Stimulated activated CD4-positive, alpha-beta T cell treated with anti-CD3 and anti-CD28 coated beads, TNF-alpha, amount 100 ng/mL, for 1 hour (primary cell): ENCODE results near the gene ICAM5.
A peak's percentile ranks its signal among the peaks of the same experiment; 100 is the strongest.
"Not testable (repeated sequence)": the region's sequence is repeated elsewhere in the genome, so short reads cannot be mapped to it uniquely, and the experiment has no call there.

Experiments used
- DNase-seq, 3 donors: peaks; one replicate each; pipeline ENCODE4 v3.0.0-alpha.2; 2020; ENCODE audit warnings: low read depth in 3 of 3, low spot score in 1 of 3

The ICAM5 gene

DNA sequence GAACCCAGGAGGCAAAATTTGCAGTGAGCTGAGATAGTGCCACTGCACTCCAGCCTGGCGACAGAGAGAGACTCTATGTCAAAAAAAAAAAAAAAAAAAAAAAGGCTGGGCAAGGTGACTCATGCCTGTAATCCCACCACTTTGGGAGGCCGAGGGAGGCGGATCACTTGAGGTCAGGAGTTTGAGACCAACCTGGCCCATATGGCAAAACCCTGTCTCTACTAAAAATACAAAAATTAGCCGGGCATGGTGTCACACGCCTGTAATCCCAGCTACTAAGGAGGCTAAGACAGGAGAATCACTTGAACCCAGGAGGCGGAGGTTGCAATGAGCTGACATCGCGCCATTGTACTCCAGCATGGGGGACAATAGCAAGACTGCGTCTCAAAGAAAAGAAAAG, 47.0 kb downstream of the ICAM5 start:
- not testable (repeated sequence) for DNase-seq

DNA sequence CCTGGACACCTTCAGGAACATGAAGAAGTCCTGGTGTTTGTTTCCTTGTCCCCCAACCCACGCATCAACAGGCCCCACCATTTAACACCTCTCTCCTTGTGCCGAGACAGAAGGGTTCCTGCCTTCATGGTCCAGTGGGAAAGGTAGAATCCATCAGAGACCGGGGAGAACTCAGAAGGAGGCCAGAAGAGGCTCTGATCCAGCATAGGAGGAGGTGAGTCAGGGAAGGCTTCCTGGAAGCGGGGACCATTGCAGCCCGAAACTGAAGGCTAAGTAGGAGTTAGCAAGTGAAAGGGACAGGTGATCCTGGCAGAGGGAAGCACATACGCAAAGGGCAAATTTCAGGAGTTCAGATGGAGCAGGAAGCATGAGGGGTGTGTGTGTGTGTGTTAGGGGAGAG, 49.2 kb downstream of the ICAM5 start:
- DNase-seq = no peak

DNA sequence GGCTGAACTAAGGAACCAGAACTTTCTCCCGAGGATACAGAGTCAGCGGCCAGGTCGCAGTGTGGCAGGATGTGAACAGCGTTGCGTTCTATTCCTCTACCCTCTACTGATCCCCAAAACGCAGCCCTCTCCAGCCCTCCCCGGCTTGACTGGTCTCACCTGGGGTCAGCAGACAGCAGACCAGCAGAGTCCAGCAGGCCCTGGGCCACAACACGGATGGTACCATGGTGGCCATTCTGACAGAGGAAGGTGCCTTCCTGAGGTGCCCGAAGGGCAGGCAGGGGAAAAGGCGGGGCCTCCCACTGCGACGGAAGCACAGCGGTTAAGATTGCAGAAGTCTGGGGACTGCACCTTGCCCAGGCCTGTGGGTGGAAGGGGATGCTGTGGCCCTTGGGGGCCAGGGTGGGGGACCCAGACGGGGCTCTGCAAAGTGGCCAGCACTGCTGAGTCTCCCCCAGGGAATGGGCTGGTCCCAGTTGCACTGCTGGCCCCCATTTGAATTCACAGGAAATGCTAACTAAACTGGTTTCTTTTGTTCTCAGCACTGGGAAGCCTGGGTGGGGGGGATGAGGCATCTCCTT, 49.7 kb downstream of the ICAM5 start, which contains the start of gene ICAM3:
TSS of gene ICAM3 (minus strand) at position 245 of the 581 bp plus-strand sequence. CDS start at position 235, 10 bp downstream.
- DNase-seq = peak; percentile 25 to 44 (median 29)

DNA sequence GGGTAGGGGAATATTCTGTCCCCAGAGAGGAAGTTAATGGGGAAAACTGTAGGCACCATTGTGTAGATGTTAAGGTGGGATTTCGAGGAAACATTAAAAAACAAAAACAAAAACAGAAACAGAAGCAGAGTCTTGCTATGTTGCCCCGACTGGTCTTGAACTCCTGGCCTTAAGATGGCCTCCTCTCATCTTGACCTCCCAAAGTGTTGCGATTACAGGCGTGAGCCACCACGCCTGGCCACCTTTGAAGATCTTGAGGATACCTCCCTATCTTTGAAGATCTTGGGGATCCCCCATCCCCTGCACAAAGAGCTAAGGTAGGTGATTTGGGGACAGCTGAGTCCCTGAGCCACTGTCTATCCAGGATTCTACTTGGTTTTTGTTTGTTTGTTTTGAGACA, 50.2 kb downstream of the ICAM5 start:
- DNase-seq = no peak

DNA sequence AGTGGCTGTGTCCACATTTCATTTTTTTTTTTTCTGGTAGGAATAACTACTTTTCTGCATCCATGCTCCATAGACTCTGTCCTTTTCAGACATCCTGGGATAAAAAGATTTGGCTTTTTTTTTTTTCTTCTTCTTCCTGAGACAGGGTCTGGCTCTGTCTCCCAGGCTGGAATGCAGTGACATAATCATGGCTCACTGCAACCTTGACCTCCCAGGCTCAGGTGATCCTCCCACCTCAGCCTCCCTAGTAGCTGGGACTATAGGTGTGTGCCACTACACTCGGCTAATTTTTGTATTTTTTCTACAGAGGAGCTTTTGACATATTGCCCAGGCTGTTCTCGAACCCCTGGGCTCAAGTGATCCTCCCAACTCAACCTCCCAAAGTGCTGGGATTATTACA, 53.7 kb downstream of the ICAM5 start:
- DNase-seq = no peak

DNA sequence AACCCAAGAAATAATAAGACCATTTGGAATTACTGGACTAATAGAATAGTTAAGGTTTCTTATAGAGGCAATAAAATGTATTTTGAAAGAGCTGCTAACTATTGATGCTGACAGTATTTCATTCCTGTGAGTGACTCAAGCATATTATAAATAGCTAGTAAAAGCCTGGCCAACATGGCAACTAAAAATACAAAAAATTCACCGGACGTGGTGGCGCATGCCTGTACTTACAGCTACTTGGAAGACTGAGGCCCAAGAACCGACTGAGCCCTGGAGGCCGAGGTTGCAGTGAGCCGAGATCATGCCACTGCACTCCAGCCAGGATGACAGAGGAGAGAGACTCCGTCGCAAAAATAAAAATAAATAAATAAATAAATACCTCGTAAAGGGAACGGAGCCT, 55.0 kb downstream of the ICAM5 start:
- DNase-seq = no peak
